ENCODE measurements around the gene ACER2. TPM values are rescaled to one million over a fixed set of nuclear protein-coding genes. Genes with fewer than 3 reads are reported as not detected.

Gene ACER2
- total and polyA plus RNA-seq, 2 donors (not counting 1 experiment from before 2014, with no cell fraction given) = 1.2 to 4.5 TPM

GRCh38 chr9:19442240-19442639, 33.4 kb downstream of the ACER2 start:
- Histone ChIP-seq H3K9ac (ENCODE audit: insufficient read depth, low read length) (no peak overlapping the region), H3K27me3 (ENCODE audit: control insufficient read depth, insufficient read depth, low read length) (no peaks in the 10 kb centered on the region), H3K4me3 (replicated peaks in 1 of 4; ENCODE audit: control extremely low read depth in 1 of 4, insufficient read depth in 1 of 4, low read depth in 3 of 4, low read length in 4 of 4) (no peak overlapping the region), H3K9me3 (ENCODE audit: control insufficient read depth, insufficient read depth, low read depth, low read length) (no peaks in the 10 kb centered on the region), H2AFZ (ENCODE audit: low read length) (no peak overlapping the region), H3K27ac (ENCODE audit: insufficient read depth, low read length) (no peak overlapping the region), H3K36me3 (ENCODE audit: control insufficient read depth, insufficient read depth, low read length) (no peaks in the 10 kb centered on the region), H3K4me2 (ENCODE audit: extremely low read depth, insufficient read depth, low read length) (no peak overlapping the region), H4K20me1 (ENCODE audit: control insufficient read depth, extremely low read depth, insufficient read depth, low read length) (no peaks in the 10 kb centered on the region), H3K4me1 (ENCODE audit: control insufficient read depth, extremely low read depth, insufficient read depth, low read length) (no peaks in the 10 kb centered on the region), H3K79me2 (ENCODE audit: control insufficient read depth, insufficient read depth, low read length) (no peaks in the 10 kb centered on the region)
- no peak for DNase-seq (ENCODE audit: low read depth in 2 of 2)
- TF ChIP-seq CTCF (conservative IDR thresholded peaks at IDR 0.05 in 1 of 2, IDR thresholded peaks at IDR 0.05 in 1 of 2; ENCODE audit: low read depth in 1 of 2, low read length in 2 of 2) (no peak), EZH2 (IDR thresholded peaks at IDR 0.05; ENCODE audit: low read length, missing control alignments) (no peak)

- DNase-seq (ENCODE audit: low read depth in 2 of 2) = peak in 1 of 2 donors; percentile 23
- no peaks in the 10 kb centered on the region for H3K4me1 ChIP-seq (ENCODE audit: control insufficient read depth, extremely low read depth, insufficient read depth, low read length)
Observed at GRCh38 chr9:19445452-19445851, 36.6 kb downstream of the ACER2 start.

GRCh38 chr9:19446361-19446861, 37.6 kb downstream of the ACER2 start:
- no peak for DNase-seq (ENCODE audit: low read depth in 2 of 2)

More at GRCh38 chr9:19445452-19445851, 36.6 kb downstream of the ACER2 start:
- no peaks in the 10 kb centered on the region for H3K79me2 ChIP-seq (ENCODE audit: control insufficient read depth, insufficient read depth, low read length)
- H3K36me3 ChIP-seq (ENCODE audit: control insufficient read depth, insufficient read depth, low read length) = no peaks in the 10 kb centered on the region
- no peak overlapping the region for H3K9ac ChIP-seq (ENCODE audit: insufficient read depth, low read length)
- no peak overlapping the region for H2AFZ ChIP-seq (ENCODE audit: low read length)
- no peaks in the 10 kb centered on the region for H3K27me3 ChIP-seq (ENCODE audit: control insufficient read depth, insufficient read depth, low read length)
- no peaks in the 10 kb centered on the region for H3K9me3 ChIP-seq (ENCODE audit: control insufficient read depth, insufficient read depth, low read depth, low read length)
- H3K4me2 ChIP-seq (ENCODE audit: extremely low read depth, insufficient read depth, low read length) = no peak overlapping the region
- TF ChIP-seq CTCF (conservative IDR thresholded peaks at IDR 0.05 in 1 of 2, IDR thresholded peaks at IDR 0.05 in 1 of 2; ENCODE audit: low read depth in 1 of 2, low read length in 2 of 2) = no peak
- TF ChIP-seq EZH2 (IDR thresholded peaks at IDR 0.05; ENCODE audit: low read length, missing control alignments) = no peak
- no peaks in the 10 kb centered on the region for H4K20me1 ChIP-seq (ENCODE audit: control insufficient read depth, extremely low read depth, insufficient read depth, low read length)
- H3K27ac ChIP-seq (ENCODE audit: insufficient read depth, low read length) = no peak overlapping the region
- H3K4me3 ChIP-seq (replicated peaks in 1 of 4; ENCODE audit: control extremely low read depth in 1 of 4, insufficient read depth in 1 of 4, low read depth in 3 of 4, low read length in 4 of 4) = no peak overlapping the region

More at GRCh38 chr9:19446361-19446861, 37.6 kb downstream of the ACER2 start:
- Histone ChIP-seq H3K4me1 (ENCODE audit: control insufficient read depth, extremely low read depth, insufficient read depth, low read length) (no peaks in the 10 kb centered on the region), H3K9me3 (ENCODE audit: control insufficient read depth, insufficient read depth, low read depth, low read length) (no peaks in the 10 kb centered on the region), H3K27me3 (ENCODE audit: control insufficient read depth, insufficient read depth, low read length) (no peaks in the 10 kb centered on the region), H3K4me2 (ENCODE audit: extremely low read depth, insufficient read depth, low read length) (no peak overlapping the region), H3K9ac (ENCODE audit: insufficient read depth, low read length) (no peak overlapping the region), H3K4me3 (replicated peaks in 1 of 4; ENCODE audit: control extremely low read depth in 1 of 4, insufficient read depth in 1 of 4, low read depth in 3 of 4, low read length in 4 of 4) (no peak overlapping the region), H3K79me2 (ENCODE audit: control insufficient read depth, insufficient read depth, low read length) (no peaks in the 10 kb centered on the region), H3K27ac (ENCODE audit: insufficient read depth, low read length) (no peak overlapping the region), H2AFZ (ENCODE audit: low read length) (no peak overlapping the region), H4K20me1 (ENCODE audit: control insufficient read depth, extremely low read depth, insufficient read depth, low read length) (no peaks in the 10 kb centered on the region), H3K36me3 (ENCODE audit: control insufficient read depth, insufficient read depth, low read length) (no peaks in the 10 kb centered on the region)
- no peak for TF ChIP-seq EZH2 (IDR thresholded peaks at IDR 0.05; ENCODE audit: low read length, missing control alignments)
- no peak for TF ChIP-seq CTCF (conservative IDR thresholded peaks at IDR 0.05 in 1 of 2, IDR thresholded peaks at IDR 0.05 in 1 of 2; ENCODE audit: low read depth in 1 of 2, low read length in 2 of 2)

Data from fibroblast of lung (primary cell).